Nephron progenitor cell (in vitro differentiated cells): Measurements from ENCODE around the gene SPATS2L.

Experiments used
- DNase-seq: peaks from one replicate; pipeline ENCODE4 v3.0.0; 2021
- H3K27ac Mint-ChIP-seq: 2 replicates; pipeline ENCODE4 v1.8.0; 2021; ENCODE audit warnings: mild to moderate bottlenecking, moderate library complexity, mixed read lengths
- H3K27me3 Mint-ChIP-seq: 2 replicates; pipeline ENCODE4 v1.8.0; 2021; ENCODE audit warnings: mild to moderate bottlenecking, low read depth, mixed read lengths; ENCODE audit not compliant: poor library complexity
- H3K36me3 Mint-ChIP-seq: 2 replicates; pipeline ENCODE4 v1.8.0; 2021; ENCODE audit warnings: low read depth, mixed read lengths
- H3K4me1 Mint-ChIP-seq: 2 replicates; pipeline ENCODE4 v1.8.0; 2021; ENCODE audit warnings: mixed read lengths
- H3K4me3 Mint-ChIP-seq: 2 replicates; pipeline ENCODE4 v1.8.0; 2021; ENCODE audit warnings: mild to moderate bottlenecking, moderate library complexity, mixed read lengths
- H3K9me3 Mint-ChIP-seq: 2 replicates; pipeline ENCODE4 v1.8.0; 2021; ENCODE audit warnings: mild to moderate bottlenecking, moderate library complexity, mixed read lengths
- TF ChIP-seq, protein P1 (sequence below): fragments of 200-600 bp; sonication (generic); IDR thresholded peaks from 2 replicates; pipeline ENCODE4 v1.5.0; 2021; ENCODE audit warnings: antibody characterized with exemption

The SPATS2L gene

DNA sequence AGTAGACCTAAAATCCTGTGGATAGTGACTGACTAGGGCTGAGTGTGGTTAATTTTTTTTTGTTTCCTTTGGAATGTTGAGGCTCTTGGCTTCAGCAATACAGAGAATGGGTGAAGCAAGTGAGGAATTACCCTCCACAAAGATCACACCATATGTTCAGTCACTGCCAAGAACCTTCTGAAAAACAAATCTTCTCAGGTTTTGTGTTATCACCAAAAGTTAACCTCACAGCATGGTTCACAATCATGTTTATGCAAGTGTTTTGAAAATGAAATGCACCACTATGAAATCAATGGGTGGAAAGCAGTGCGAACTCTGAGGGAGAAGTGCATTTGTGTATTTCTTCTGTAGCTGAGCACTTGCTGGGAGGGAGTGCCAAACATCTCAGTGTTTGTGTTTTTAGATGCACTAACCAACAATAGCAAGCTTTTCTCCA is 44.4 kb downstream of the SPATS2L start:
- TF ChIP-seq, protein P1, sequence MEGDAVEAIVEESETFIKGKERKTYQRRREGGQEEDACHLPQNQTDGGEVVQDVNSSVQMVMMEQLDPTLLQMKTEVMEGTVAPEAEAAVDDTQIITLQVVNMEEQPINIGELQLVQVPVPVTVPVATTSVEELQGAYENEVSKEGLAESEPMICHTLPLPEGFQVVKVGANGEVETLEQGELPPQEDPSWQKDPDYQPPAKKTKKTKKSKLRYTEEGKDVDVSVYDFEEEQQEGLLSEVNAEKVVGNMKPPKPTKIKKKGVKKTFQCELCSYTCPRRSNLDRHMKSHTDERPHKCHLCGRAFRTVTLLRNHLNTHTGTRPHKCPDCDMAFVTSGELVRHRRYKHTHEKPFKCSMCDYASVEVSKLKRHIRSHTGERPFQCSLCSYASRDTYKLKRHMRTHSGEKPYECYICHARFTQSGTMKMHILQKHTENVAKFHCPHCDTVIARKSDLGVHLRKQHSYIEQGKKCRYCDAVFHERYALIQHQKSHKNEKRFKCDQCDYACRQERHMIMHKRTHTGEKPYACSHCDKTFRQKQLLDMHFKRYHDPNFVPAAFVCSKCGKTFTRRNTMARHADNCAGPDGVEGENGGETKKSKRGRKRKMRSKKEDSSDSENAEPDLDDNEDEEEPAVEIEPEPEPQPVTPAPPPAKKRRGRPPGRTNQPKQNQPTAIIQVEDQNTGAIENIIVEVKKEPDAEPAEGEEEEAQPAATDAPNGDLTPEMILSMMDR, result no peak
- H3K4me3 Mint-ChIP-seq, result no peak overlapping the region
- H3K36me3 Mint-ChIP-seq, result peaks cover 11% of the 10 kb centered on the region
- peak overlapping the region; percentile 73 for H3K27ac Mint-ChIP-seq
- DNase-seq, result no peak
- H3K4me1 Mint-ChIP-seq, result peaks cover 39% of the 10 kb centered on the region
- H3K9me3 Mint-ChIP-seq, result no peaks in the 10 kb centered on the region
- H3K27me3 Mint-ChIP-seq, result no peaks in the 10 kb centered on the region

DNA sequence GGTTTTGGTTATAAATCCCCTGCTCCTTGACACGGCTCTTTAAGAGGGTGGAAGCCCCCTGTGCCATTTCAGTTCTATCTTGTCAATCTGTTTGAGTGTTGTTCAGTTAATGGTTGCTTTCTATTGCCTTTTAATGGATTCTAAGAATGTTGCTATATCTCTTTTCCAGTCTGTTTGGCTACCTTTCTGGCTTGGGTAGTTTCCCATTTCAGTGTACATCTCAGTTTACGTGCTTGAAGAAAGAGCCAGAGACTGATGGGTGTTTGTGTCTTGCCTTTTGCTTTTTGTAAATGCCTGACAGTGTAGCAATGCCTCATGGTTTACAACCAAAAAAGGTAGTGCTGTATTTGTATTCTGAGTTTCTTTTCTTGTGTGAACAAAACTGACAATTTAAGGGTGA is 45.3 kb downstream of the SPATS2L start:
- peak overlapping the region; percentile 75 for H3K27ac Mint-ChIP-seq
- DNase-seq, result no peak
- TF ChIP-seq, protein P1, result no peak
- H3K36me3 Mint-ChIP-seq, result peaks cover 11% of the 10 kb centered on the region
- H3K9me3 Mint-ChIP-seq, result no peaks in the 10 kb centered on the region
- no peak overlapping the region for H3K4me3 Mint-ChIP-seq
- peaks cover 44% of the 10 kb centered on the region for H3K4me1 Mint-ChIP-seq
- H3K27me3 Mint-ChIP-seq, result no peaks in the 10 kb centered on the region

DNA sequence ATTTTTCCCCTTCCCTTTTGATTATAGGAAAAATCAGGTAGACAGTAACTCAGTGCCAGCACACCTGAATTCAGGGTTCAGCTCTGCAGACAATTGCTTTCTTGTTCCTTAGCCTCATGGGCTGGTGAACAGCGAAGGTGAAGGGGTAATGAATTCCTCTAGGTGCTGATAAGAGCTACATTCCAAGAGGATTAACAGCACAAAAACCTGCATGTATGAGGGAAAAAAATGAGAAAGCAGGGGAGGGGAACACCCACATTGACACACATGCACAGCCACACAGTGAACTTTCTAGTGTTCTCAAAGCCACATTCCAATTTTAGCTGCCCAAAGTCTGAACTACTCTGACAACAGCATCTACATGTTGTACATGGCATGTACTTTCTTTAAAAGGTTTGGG is 46.1 kb downstream of the SPATS2L start:
- TF ChIP-seq, protein P1, result no peak
- H3K27ac Mint-ChIP-seq, result peak overlapping the region; percentile 69
- H3K9me3 Mint-ChIP-seq, result no peaks in the 10 kb centered on the region
- peaks cover 11% of the 10 kb centered on the region for H3K36me3 Mint-ChIP-seq
- DNase-seq, result no peak
- H3K4me3 Mint-ChIP-seq, result no peak overlapping the region
- H3K4me1 Mint-ChIP-seq, result peaks cover 52% of the 10 kb centered on the region
- no peaks in the 10 kb centered on the region for H3K27me3 Mint-ChIP-seq

DNA sequence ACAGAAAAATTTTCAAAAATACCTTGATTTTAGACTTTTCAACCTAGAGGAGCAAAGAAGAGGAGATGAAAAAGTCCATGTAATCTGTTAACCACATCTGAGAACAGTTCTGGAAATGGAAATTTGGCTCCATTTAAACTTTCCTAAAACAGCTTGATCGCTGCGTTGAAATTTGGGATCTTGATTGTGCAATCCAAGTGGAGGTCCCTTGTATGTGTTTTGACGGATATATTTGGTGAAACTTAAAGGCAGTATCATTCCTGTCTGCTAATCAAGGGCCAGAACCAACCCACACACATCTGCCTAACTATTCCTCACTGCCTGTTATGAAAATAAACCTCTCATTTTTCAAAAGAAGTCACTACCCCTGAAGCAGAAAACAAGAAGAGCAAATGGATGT is 46.6 kb downstream of the SPATS2L start:
- TF ChIP-seq, protein P1, result no peak
- Mint-ChIP-seq H3K4me3 (no peak overlapping the region), H3K4me1 (peaks cover 53% of the 10 kb centered on the region), H3K9me3 (no peaks in the 10 kb centered on the region), H3K27ac (no peak overlapping the region), H3K27me3 (no peaks in the 10 kb centered on the region), H3K36me3 (peaks cover 11% of the 10 kb centered on the region)
- no peak for DNase-seq

DNA sequence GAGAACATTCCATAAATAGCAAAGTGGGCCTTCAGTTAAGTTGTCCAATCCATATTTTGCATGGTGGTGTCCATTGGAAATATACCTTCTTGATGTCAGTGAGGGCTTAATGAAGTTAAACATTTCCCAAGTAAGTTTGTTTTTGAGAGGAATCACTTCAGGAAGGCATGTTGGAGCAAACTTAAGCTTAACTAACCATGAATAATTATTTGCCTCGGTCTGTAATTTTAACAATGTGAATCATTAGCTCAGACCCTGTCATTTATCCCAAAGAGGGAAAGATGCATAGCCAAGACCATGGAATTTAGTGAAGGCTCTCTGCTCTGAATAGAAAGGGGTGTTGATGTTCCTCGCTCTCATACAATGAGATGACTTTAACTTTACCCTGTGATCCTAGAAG is 47.4 kb downstream of the SPATS2L start:
- H3K27ac Mint-ChIP-seq, result no peak overlapping the region
- TF ChIP-seq, protein P1, result no peak
- DNase-seq, result no peak
- H3K4me3 Mint-ChIP-seq, result no peak overlapping the region
- no peaks in the 10 kb centered on the region for H3K9me3 Mint-ChIP-seq
- H3K27me3 Mint-ChIP-seq, result no peaks in the 10 kb centered on the region
- H3K4me1 Mint-ChIP-seq, result peaks cover 57% of the 10 kb centered on the region
- H3K36me3 Mint-ChIP-seq, result peaks cover 11% of the 10 kb centered on the region

DNA sequence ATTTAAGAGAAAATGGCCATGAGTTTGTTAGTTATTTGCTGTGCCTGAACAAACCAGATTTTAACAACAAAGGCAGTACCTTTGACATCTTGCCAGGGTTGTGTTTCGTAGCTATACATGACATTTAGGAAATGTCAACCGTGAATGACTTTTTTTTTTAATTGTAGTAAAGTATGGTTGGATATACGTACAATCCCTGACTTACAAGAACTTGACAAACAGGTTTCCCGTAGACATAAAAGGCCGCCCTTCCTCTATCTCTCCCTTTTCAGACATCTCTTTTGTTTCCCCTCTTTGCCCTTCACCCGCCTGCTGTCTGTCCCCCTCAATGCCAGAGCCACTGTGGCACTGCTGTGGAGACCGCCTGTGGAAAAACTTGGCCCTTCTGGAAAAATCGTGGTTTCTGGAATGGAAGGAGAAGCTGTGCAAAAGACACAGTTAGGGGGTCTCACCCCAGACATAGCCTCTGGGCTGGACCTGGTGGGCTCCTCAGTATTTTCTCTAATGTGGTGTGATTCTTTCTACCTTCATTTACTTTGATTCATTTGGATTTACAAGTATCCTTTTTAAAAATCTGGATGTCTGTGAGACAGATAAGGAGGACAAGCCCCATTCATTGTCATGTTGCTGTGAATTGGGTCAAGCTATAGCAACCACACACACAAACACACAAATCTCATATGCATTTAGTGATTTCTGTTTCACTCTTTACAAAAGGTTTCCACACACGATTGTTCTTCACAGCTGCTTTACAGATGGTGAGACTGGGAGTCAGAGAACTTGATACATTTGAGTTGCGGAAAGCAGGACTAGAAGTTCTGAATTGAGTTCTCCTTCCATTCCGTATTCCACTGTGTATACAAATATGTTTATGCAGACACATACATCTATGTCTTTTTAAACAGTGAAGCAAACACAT is 48.6 kb downstream of the SPATS2L start:
- H3K4me3 Mint-ChIP-seq, result no peak overlapping the region
- H3K36me3 Mint-ChIP-seq, result peaks cover 9% of the 10 kb centered on the region
- H3K4me1 Mint-ChIP-seq, result peaks cover 69% of the 10 kb centered on the region
- H3K9me3 Mint-ChIP-seq, result no peaks in the 10 kb centered on the region
- DNase-seq, result no peak
- peak overlapping the region; percentile 68 for H3K27ac Mint-ChIP-seq
- no peaks in the 10 kb centered on the region for H3K27me3 Mint-ChIP-seq
- TF ChIP-seq, protein P1, result no peak
